HG02970 (cell line): ENCODE measurements around the gene TESK1.
"Not testable (repeated sequence)": the region's sequence is repeated elsewhere in the genome, so short reads cannot be mapped to it uniquely, and the experiment has no call there.

Source experiments
- ATAC-seq: cut with Tn5 transposase; IDR thresholded peaks from one replicate; pipeline ENCODE4 v1.9.1; 2021; ENCODE audit warnings: mild to moderate bottlenecking, moderate library complexity, moderate number of reproducible peaks; ENCODE audit not compliant: unreplicated experiment, low FRiP score

TESK1 gene

DNA sequence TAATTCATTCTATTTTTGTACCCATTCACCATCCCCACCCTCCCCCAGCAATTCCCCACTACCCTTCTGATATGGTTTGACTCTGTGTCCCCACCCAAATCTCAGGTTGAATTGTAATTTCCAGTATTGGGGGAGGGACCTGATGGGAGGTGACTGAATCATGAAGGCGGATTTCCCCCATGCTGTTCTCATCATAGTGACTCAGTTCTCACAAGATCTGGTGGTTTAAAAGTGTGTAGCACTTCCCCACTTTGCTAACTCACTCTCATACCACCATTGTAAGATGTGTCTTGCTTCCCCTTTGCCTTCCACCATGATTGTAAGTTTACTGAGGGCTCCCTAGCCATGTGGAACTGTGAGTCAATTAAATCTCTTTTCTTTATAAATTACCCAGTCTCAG is 25.9 kb upstream of the TESK1 start:
- ATAC-seq, result no peak

DNA sequence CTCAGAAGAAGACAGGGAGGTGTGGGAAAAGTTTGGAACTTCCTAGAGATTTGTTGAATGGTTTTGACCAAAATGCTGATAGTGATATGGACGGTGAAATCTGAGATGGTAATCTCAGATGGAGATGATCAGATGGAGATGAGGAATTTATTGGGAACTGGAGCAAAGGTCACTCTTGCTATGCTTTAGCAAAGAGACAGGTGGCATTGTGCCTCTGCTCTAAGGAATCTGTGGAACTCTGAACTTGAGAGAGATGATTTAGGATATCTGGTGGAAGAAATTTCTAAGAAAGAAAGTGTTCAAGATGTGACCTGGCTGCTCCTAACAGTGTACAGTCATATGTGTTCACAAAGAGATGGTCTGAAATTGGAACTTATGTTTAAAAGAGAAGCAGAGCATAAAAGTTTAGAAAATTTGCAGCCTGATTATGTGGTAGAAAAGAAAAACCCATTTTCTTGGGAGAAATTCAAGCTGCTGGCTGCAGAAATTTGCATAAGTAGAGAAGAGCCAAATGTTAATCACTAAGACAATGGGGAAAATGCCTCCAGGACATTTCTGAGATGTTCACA is 25.3 kb upstream of the TESK1 start:
- ATAC-seq, result not testable (repeated sequence)

DNA sequence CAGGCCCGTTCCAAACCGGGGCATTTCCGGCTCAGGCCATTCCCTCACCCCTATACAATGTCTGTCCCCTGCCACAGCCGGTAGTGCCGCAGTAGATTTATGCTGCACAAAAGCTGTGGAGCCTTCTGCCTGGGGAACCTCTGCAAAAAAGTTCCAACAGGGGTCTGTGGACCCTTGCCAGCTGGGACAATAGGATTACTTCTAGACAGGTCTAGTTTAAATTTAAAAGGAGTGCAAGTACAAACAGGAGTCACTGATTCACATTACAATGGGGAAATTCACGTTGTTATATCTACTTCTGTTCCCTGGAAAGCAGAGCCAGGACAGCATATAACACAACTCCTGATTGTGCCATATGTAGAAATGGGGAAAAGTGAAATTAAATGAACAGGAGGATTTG is 21.5 kb upstream of the TESK1 start:
- ATAC-seq, result not testable (repeated sequence)

DNA sequence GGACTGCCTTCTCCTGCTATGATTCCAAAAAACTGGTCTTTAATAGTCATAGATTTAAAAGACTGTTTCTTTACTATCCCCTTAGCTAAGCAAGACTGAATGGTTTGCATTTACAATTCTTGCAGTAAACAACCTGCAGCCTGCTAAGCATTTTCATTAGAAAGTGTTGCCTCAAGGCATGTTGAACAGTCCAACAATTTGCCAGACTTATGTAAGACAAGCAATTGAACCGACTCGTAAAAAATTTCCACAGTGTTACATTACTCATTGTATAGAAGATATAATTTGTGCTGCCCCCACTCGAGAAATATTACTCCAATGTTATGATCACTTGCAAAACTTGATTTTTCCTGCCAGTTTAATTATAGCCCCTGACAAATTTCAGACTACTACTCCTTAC is 20.4 kb upstream of the TESK1 start:
- not testable (repeated sequence) for ATAC-seq

DNA sequence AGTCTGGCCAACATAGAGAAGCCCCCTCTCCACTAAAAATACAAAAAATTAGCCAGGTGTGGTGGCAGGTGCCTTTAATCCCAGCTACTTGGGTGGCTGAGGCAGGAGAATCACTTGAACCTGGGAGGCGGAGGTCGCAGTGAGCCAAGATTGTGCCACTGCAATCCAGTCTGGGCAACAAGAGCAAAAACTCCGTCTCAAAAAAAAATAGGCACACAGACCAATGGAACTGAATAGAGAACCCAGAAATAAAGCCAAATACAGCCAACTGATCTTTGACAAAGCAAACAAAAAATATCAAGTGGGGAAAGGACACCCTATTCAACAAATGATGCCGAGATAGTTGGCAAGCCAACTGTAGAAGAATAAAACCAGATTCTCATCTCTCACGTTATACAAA is 16.6 kb upstream of the TESK1 start:
- ATAC-seq, result not testable (repeated sequence)

DNA sequence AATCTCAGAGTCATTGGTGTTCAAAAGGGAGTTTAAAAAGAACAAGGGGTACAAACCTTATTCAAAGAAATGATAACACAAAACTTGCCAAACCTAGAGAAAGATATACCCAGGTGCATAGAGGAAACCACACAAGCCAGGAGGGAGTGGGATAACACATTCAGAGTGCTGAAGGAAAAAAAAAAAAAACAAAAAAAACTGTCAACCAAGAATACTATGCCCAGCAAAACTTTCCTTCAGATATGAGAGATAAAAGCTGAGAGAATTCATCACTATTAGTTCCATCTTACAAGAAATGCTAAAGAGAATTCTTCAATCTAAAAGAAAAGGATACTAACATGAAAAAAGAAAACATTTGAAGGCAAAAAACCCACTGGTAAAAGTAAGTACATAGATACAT is 11.5 kb upstream of the TESK1 start:
- ATAC-seq, result no peak

DNA sequence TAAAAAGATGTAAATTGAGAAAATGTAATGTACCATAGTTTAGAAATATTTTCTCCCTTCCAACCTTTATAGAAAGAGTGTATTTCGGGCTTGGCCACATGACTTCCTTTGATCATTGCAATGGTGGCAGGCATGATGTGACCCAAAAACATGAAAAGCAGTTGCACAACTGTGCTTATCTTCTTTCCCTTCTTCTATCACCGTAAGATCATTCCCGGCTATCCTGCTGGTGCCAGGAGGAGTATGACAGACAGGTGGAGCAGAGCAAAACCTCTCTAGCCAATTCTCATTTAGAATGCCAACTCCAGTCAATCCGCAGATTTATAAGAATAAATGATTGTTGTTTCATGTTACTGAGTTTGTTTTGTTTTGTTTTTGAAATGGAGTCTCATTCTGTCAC is 10.6 kb upstream of the TESK1 start:
- ATAC-seq, result no peak

DNA sequence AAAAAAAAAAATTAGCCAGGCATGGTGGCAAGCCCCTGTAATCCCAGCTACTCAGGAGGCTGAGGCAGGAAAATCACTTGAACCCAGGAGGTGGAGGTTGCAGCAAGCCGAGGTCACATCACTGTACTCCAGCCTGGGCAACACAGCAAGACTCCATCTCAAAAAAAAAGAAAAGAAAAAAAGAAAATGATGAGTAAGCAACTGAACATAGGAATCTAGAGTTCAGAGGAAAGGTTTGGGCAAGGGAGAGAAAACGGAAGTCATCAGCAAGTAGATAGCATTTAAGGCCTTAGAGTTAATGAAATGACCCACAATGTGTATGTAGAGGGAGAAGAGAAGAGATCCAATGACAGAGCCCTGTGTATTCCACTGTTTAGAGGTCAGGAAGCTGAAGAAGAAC is 8.2 kb upstream of the TESK1 start:
- ATAC-seq, result not testable (repeated sequence)

DNA sequence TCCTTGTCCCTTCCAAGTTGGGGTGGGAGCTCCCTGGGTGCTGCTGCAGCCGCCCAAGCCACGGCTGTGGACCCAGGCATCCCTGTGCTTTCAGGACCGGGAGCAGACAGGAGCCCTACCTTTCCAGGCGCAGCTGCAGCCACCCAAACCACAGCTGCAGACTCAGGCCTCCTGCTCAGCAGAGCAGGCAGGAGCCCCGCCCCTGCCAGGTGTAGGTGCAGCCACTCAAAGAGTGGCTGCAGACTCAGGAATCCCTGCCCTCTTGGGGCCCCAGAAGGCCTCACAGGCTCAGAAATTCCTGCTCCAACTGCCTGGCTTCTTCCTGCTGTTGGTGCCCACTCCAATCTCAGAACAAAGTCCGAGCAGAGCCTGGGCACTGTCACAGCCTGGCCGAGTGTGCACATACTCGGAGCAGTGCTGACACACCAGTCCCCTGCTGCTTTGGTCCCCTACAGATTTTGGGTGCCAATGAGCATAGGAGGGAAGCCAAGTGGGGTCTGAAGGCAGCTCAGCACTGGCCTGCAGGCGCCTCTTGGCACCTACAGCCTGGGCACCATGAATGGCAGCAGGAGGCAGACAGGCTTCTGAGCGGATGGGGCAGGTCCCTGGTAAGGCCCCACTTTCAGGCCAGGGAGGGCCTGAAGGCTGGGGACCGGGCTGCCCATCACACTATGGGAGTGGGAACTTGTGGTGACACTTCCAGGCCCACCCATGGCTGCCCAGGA is 6.0 kb upstream of the TESK1 start:
- no peak for ATAC-seq

DNA sequence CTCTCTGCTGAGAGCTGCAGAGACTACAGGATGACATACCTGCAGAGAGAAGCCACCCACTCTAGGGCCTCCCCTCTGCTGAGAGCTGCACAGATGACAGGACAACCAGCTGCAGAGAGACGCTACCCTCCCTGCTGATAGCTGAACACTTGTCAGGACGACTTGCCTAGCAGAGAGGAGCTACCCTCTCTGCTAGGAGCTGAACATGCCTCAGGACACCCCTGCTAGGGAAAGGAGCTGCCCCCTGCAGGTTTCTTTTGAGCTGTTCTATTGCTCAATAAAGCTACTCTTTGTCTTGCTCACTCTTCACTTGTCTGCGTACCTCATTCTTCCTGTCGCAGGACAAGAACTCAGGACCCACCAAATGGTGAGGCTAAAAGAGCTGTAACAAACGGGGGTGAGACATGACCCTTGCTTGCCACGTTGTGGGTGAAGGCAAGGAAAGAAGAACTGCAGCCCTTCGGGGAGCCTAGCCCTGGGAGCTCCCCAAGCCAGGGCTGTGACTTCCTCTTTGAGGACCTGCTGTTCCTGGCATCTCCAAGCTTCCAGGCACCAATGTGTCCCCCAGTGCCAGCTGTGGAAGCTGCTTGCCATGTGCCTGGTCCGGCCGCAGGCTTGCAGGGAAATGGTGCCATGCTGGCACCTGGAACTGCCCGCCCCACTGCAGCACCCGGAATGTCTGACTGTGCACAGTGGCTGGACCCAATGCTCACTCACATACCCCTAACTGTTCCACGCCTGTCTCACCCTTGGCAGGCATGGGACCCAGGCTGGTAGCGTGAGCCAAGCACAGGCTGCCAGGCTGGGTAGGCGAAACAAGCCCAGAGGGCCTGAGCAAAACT is 5.1 kb upstream of the TESK1 start:
- no peak for ATAC-seq

DNA sequence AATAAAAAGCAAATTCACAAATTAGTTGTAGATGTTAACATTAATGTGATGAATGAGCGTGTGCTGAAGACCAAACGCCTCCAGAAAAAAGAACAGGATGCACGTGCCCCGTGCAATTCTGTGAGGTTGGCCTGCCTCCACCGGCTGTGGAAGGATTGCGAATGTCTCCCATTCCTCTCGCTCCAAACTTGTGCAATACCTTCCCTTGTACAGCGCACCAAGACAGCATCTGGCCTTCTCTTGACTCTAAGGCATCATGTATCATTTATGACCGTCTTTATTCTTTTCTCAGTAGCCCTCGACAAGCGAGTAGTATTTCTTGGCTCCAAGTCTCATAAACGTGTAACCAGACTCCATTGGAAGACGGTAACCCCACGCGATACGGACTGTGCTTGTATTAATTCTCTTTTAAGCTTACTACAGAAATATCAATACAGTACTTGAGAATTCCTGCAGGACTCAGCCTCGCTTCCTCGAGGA is 1.5 kb upstream of the TESK1 start:
- no peak for ATAC-seq

DNA sequence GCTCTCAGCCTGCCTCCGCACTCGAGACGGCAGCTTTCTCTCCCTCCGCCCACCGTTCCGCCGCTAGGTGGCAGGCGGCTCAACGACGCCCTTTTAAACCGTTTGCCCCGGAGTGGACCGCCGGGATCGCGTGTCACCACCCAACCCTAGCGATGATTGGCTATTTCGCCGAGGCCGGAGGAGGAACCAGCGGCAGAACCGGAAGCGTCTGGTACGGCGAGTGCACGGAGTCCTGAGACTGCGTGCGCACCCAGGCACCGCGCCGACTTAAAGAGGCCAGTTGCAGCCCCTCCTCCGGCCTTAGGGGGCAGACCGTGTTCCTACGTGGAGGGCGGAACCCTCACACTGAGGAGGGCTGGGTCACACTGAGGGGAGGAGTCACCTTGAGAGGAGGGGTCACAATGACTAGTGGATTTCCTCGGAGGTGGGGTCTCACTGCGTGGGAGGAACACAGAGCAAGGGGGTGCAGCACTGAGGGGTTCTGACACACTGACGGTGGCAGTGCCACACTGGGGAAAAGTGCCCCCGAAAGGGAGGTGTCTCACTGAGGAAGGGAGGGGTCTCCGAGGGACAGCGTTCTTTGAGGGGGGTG is 980 bp upstream of the TESK1 start:
- ATAC-seq, result peak; percentile 86

DNA sequence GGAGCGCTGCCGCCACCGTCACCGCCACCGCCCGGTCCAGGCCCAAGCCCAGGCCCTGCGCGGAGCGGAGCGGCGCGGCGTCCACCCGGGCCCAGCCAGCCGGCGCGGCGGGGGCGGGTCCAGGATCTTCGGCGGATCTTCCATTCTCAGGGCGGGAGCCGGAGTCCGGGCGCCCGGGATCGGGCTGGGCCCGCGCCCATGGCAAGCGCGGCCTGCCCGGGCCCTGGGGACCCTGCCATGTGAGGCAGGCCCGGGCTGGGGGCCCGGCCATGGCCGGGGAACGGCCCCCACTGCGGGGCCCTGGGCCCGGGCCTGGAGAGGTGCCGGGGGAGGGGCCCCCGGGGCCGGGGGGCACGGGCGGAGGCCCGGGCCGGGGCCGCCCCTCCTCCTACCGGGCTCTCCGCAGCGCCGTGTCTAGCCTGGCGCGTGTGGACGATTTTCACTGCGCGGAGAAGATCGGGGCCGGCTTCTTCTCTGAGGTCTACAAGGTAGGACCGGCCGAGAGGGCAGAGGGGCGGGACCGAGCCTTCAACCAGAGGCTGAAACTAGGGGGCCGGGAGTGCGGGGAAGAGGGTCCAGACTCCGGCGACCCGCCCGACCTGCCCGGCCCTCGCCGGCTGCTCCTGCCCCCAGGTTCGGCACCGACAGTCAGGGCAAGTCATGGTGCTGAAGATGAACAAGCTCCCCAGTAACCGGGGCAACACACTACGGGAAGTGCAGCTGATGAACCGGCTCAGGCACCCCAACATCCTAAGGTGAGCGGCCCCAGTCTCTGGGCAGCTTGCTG is 482 bp downstream of the TESK1 start:
- ATAC-seq, result peak; percentile 0

DNA sequence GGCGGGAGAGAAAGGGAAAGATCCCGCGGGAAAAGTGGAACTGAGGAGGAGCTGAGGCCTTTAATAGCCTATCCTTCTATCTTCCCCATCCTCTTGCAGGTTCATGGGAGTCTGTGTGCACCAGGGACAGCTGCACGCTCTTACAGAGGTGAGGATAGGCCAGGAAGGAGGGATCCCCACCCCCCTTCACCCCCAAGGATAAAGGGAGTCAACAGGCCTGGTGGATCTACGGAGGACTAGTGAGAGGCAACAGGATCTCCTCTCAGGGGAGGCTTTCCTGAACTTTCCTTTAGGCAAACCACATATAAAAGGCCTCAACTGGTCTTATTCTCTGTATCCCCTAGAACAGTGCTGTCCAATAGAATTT is 1.1 kb downstream of the TESK1 start:
- no peak for ATAC-seq

DNA sequence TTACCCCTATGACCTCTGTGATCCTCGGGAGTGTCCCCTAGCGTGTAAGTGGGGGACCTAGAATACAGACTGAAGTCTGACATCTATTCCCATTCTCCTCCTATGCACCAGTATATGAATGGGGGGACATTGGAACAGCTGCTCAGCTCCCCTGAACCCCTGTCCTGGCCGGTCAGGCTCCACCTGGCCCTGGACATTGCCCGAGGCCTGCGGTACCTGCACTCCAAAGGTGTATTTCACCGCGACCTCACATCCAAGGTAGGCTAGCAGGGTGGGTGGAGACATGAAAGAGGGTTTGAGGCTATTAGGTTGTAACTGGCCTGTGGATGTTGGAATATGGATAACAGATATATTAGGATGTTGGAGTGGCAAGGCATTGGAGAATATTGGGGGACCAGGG is 1.7 kb downstream of the TESK1 start:
- ATAC-seq, result no peak

DNA sequence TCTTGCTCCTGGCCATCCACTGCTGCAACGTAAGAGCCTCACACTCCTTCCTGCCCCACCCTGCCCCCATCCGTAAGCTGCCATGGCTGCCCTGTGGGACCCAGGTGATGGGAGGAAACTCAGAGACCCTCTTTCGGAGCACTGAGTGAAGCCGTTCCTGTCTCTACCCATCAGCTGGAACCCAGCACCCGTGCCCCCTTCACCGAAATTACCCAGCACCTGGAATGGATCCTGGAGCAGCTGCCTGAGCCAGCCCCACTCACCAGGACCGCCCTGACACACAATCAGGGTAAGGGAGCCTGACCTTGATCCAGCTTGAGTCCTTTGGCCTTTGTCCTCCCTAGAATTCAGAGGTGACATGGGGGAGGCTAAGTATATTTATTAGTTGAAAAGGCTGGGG is 3.2 kb downstream of the TESK1 start:
- ATAC-seq, result no peak

DNA sequence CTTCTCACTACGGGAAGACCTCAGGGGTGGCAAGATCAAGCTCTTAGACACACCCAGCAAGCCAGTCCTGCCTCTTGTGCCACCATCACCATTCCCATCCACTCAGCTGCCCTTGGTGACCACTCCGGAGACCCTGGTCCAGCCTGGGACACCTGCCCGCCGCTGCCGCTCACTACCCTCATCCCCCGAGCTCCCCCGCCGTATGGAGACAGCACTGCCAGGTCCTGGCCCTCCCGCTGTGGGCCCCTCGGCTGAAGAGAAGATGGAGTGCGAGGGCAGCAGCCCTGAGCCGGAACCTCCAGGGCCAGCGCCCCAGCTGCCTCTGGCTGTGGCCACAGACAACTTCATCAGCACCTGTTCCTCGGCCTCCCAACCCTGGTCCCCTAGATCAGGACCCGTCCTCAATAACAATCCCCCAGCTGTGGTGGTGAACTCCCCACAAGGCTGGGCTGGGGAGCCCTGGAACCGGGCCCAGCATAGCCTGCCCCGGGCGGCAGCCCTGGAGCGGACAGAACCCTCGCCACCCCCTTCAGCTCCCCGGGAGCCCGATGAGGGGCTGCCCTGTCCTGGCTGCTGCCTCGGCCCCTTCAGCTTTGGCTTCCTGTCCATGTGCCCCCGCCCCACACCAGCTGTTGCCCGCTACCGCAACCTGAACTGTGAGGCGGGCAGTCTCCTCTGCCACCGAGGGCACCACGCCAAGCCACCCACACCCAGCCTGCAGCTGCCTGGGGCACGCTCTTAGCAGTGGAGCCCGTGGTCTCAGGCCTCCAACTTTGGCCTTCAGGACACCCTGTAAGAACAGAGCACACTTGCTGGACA is 4.1 kb downstream of the TESK1 start:
- ATAC-seq, result no peak

DNA sequence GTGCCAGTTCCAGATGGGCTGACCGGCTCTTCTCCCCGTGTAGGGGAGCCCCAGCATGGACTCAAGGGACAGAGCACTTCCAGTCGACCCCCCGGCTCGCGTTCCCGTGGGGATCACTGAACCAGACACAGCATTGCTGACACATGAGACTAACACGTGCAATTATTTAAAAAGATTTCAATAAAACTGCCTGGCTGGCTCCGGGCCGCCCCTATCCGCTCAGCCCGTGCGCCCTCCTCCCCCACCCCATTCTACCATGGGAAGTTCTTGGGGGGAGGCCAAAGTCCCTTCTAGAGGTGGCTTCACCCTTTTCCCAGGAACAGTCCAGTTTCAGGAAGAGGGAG is 4.7 kb downstream of the TESK1 start:
- ATAC-seq, result no peak

DNA sequence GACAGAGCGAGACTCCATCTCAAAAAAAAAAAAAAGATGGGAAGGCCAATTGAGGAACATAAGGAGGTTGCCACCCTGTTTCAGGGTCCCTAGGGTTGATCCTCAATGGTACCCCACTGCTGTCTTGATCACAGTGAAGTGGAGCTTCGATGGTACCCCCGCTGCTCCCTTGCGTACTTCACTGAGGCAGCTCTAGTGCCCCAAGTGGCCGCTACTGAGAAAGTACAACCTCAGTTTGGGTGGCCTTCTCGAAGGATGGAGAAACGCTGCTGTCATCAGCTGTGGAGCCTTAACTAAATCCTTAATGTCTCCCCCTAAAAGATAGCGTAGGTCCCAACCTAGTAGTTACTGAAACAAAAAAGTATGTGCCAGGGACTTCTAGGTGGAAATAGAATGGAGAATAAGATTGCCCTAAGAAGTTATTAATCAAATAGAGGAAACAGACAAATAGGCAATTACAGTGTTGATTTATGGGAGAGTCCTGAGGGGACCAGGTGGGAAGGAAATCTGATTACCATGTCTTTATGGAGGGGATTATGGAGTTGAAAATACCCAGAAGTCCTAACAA is 6.3 kb downstream of the TESK1 start:
- no peak for ATAC-seq
